Measurements from ENCODE around the gene SFXN4.
"Not testable (repeated sequence)": the region's sequence is repeated elsewhere in the genome, so short reads cannot be mapped to it uniquely, and the experiment has no call there.

The SFXN4 gene

DNA sequence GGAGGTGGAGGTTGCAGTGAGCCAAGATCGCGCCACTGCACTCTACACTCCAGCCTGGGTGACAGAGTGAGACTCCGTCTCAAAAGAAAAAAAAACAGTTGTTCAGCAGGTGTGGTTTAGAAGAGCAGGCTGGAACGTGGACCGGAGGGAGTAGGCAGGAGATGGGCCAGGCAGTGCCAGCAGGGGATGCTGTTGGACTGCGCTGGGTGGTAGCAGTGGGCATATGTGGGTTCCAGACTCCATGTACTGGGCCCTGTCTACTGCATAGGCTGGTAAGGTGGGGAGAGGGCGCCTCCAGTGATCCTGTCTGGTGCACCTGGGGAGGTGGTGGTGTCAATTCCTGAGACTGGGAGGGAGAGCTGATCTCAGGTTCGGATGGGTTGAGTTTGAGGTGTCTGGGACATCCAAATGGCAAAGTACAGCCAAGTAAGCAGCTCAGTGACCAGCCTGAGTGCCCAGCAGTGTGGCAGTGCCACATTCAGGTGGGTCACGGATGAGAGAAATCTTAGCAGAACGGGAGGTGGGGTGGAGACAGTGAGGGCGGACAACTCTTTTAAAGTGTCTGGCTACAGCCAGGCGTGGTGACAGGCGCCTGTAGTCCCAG, 25.9 kb downstream of the SFXN4 start:
- DNase-seq, result no peak

DNA sequence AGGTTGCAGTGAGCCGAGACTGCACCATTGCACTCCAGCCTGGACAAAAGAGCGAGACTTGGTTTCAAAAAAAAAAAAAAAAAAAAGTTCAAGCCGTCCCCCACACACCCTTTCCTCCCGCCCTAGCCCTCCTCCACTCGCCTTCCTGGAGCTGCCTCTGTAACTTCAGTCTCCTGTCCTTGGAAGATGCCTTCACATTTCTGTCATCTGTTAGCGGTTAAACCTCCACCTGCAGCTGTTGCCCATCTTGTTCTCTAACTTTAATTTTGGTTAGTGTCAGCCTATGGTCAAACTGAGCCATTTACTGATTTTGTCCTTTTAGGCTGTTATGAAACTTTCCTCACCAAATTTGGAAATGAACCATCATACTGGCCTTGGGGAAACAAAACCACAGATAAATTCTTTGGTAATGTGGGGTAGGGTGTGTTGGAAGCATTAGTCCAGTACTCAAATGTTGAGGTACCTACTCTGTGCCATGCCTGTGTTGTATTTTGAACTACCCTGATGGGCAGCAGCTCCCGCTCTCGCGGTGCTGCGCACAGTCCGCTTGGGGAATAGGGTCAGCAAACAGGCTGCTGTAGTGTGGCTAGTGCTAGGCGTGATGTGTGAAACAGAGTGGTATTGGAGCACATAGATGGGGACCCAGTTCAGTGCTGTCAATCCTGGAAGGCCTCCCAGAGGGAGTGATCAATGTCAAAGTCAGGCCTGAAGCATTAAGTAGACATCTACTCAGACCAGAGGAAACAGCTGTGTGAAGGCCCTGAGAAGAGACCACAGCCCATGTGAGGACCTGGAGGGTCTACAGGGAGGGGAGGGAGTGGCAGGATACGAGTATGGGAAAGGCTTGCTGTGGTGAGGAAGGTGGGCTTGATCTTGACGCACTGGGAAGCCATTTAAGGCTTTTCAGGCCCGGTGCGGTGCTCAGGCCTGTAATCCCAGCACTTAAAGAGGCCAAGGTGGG, 26.9 kb downstream of the SFXN4 start:
- DNase-seq, result no peak

DNA sequence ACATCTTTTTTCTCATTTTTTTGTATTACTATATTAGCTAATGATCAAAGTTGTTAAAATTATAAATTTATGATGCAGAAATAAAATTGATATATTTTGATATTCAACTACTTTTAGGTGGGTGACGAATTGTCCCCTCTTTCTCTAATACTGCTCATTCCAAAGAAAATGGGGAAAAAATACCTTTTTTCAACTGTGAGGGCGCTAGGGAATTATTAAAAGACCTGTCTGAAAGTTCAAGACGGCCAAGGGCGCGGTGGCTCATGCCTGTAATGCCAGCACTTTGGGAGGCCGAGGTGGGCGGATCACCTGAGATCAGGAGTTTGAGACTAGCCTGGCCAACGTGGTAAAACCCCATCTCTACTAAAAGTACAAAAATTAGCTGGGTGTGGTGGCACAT, 27.6 kb downstream of the SFXN4 start:
- not testable (repeated sequence) for DNase-seq

DNA sequence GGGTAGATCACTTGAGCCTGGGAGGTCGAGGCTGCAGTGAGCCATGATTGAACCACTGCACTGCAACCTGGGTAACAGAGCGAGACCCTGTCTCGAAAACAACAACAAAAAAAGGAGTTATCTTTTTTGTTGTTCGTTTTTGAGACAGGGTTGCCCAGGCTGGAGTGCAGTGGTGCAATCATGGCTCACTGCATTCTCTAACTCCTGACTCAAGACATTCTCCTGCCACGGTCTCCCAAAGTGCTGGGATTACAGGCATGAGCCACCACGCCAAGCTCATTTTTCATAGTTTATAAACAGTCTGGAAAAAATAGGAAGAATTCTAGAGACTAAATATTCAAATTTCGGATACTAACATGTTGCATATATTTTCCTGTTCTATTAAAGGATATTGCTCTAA, 29.4 kb downstream of the SFXN4 start:
- no peak for DNase-seq

DNA sequence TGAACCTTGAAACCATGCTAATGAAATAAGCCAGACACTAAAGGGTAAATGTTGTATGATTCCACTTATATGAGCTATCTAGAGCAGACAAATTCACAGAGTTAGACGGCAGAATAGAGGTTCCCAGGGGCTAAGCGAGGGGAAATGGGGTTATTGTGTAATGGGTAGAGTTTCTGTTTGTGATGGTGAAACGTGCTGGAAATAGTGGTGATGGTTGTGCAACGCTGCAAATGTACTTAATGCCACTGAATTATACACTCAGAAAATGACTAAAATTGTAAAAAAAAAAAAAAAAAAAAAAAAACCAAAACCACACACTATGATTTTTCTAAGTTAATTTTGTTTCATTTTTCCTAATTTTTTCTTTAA, 30.0 kb downstream of the SFXN4 start:
- no peak for DNase-seq

DNA sequence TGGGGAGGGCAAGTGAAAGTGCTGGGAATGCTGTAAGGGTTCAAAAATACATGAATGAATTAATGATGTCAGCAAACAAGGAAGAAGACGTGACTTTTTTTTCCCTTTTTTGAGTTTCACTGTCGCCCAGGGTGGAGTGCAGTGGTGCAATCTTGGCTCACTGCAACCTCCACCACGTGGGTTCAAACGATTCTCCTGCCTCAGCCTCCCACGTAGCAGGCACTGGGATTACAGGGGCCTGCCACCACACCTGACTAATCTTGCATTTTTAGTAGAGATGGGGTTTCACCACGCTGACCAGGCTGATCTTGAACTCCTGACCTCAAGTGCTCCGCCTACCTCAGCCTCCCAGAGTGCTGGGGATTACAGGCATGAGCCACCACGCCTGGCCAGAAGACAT, 31.6 kb downstream of the SFXN4 start:
- DNase-seq, result no peak

DNA sequence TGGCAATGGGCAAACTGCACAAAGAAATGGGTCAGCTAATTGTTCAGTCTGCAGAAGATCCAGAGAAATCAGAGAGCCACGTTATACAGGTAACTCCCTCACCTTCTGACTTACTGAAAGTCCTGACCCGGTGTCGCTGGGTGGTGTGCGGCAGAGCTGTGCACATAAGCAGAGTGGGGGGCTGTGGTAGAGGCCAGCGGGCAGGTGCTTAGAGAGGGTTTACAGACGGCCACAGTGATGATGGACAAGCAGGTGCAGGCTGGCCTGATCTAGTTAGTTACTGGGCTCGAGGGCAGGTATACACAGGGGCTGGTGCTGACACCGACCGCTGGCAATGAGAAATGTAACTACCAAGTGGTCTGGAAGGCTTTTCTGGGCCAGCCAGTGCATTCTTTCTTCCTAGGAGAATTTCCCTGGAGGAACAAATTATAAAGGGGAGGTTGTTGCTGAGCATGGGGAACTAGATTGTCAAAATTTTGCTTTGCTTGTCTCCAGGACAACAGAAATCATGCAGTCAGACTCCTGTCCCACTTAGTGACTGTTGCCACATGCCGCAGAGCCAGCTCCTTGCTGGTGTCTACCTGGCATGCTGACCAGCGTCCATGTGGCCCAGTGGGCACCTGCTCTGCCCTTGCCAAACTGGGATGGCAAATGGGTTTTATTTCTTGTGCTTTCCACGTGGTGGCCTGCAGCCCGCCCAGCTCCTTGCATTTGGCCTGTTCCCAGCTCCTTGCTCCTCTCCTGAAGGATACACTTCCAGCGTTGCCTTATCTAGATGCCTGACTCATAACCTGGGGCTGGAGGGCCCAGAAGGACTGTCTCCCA, 32.8 kb downstream of the SFXN4 start:
- no peak for DNase-seq

DNA sequence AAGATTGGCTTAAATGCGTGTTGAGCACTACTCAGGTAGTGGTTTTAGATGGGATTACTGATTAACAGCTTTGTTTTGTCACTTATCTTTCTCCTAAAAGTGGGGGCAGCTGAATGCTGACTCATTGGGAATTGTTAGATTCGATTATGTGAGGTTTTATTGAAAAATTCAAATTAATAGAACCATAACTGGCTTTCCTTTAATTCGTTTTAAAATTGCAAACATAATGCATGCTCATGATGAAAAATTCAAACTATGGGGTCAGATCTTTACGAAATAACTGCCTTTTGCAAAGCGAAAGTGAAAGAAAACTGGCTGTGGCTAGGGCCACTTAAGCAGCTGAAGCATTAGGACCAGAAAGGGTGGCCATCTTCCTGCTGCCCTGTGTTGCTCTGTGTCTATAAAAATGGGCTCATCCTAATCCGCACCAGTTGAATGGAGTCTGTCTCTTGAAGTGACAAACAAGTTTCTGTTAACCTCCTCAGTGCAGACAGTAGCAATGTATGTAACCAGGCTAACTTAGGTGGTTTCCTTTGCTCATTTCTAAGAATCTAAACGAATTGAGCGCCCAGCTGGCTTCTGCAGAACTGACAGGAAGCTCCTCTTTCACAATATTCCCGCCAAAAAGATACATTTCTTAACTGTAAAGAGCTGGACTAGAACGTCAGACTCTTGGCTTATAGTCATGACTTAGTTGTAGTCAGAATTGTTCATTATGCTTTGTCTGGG, 33.8 kb downstream of the SFXN4 start:
- DNase-seq, result no peak

DNA sequence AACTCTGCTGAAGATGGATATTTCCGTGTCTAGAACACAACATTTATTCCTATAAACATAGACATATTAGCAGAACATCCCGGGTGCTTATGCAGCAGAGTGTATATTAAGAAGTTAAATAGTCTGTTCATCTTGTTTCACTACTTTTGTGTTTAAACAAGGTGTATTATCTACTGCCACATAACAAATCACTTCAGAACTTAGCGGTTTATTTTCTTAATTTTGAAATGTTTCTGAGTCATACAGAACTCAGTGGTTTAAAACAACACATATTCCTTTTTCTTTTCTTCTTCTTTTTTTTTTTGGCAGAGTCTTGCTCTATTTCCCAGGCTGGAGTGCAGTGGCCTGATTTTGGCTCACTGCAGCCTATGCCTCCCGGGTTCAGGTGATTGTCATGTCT, 35.8 kb downstream of the SFXN4 start:
- no peak for DNase-seq

DNA sequence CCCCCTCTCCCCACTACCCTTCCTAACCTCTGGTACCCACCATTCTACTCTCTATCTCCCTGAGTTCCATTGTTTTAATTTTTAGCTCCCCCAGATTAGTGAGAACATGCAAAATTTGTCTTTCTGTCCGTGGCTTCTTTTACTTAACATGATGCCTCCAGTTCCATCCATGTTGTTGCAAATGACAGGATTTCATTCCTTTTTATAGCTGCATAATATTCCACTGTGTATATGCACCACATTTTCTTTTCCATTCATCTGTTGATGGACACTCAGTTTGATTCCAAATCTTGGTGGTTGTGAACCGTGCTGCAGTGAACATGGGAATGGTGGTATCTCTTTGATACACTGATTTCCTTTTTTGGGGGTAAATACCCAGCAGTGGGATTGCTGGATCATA, 39.6 kb downstream of the SFXN4 start:
- no peak for DNase-seq

DNA sequence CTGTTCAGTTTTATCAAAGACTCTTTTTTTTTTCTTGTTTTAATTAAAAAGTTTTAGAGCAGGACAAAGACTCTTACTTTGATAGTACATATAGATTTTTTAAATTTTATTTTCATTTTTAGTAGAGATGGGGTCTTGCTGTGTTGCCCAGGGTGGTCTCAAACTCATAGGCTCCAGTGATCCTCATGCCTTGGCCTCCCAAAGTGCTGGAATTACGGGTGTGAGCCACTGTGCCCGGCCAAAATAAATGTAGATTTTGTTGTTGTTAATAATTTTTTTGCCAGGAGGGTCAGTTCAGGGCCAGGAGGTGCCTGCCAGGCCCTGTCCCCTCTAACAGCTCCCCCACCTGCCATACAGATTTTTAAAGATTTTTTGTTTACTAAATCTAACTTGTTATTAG, 44.6 kb downstream of the SFXN4 start:
- DNase-seq, result no peak

DNA sequence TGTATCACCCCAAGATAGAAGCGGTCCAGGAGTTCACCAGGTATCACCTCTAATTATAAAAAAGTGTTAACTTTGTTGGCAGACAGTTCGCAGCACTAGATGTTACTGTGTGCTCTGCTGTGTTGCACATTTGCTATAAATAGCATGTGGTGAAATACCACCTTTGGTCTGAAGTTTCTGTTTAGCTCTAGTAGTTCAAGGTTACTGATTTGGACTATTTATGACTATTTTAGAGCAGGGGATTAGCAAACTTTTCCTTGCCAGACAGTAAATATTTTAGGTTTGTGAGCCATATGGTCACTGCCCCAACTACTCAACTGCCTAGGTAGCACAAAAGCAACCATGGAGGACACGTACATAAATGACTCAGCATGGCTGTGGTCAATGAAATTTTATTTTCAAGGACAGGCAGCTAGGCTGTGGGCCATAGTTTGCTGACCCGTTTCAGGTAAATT, 45.1 kb downstream of the SFXN4 start:
- no peak for DNase-seq

DNA sequence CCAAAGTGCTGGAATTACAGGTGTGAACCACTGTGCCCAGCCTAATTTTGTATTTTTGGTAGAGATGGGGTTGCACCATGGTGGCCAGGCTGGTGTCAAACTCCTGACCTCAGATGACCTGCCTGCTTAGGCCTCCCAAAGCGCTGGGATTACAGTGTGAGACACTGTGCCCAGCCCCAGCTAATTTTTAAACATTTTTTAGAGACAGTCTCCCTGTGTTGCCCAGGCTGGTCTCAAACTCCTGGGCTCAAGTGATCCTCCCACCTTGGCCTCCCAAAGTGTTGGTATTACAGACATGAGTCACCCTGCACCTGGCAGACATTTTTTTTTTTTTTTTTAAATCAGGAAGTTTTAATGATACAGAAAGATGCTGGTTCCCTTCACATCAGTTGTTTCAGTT, 46.1 kb downstream of the SFXN4 start:
- no peak for DNase-seq

DNA sequence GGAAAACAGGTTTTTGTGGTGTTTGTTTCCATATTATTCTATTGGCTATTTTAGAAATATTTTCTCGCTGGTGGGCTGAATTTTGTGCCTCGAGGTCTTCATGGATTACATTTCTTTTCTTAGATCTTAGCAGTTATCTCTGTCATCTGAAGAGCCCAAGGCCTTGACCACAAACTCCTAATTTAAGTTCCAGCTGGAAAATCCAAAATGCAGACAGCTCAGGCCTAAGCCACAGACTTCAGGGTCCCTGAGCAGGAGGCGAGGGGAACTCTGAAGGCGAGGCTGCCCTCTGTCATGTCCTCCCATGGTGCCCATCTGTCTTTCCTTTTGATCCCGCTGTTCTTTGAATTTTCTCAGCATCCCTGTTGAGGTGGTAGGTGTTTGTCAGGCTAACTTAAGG, 47.3 kb downstream of the SFXN4 start:
- no peak for DNase-seq

DNA sequence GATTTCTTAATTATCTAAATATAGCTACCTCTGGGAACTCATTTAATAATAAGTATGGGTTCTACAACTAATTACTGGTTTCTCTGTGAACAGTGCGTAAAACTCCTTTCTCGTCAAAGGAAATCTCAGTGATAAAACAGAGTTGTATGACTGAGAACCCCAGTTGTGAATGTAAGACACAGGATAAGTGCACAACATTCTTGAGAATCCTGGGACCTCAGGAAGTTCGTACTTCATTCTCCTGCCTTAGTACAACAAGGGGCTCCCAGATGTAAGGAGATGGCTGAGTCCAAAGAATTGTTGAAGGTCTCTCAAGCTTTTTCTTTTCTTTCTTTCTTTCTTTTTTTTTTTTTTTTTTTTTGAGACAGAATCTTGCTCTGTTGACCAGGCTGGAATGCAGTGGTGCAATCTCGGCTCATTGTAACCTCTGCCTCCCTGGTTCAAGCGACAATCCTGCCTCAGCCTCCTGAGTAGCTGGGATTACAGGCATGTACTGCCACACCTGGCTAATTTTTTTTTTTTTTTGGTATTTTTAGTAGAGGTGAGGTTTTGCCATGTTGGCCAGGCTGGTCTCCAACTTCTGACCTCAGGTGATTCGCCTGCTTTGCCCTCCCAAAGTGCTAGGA, 49.1 kb downstream of the SFXN4 start:
- DNase-seq, result no peak

DNA sequence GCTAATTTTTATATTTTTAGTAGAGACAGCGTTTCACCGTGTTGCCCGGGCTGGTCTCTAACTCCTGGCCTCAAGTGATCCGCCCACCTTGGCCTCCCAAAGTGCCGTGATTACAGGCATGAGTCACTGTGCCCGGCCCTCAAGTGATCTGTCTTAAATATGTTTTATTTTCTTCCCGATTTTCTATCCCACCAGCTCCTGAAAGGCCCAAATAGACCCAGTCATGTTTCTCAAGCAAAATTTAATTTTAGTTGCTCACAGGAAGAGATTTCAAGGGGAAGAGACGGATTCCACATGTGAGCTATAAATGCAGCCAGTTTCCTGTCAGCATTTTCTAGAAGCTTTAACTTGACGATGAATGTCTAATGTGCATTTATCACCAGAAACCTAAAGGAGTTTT, 49.6 kb downstream of the SFXN4 start:
- DNase-seq, result no peak

DNA sequence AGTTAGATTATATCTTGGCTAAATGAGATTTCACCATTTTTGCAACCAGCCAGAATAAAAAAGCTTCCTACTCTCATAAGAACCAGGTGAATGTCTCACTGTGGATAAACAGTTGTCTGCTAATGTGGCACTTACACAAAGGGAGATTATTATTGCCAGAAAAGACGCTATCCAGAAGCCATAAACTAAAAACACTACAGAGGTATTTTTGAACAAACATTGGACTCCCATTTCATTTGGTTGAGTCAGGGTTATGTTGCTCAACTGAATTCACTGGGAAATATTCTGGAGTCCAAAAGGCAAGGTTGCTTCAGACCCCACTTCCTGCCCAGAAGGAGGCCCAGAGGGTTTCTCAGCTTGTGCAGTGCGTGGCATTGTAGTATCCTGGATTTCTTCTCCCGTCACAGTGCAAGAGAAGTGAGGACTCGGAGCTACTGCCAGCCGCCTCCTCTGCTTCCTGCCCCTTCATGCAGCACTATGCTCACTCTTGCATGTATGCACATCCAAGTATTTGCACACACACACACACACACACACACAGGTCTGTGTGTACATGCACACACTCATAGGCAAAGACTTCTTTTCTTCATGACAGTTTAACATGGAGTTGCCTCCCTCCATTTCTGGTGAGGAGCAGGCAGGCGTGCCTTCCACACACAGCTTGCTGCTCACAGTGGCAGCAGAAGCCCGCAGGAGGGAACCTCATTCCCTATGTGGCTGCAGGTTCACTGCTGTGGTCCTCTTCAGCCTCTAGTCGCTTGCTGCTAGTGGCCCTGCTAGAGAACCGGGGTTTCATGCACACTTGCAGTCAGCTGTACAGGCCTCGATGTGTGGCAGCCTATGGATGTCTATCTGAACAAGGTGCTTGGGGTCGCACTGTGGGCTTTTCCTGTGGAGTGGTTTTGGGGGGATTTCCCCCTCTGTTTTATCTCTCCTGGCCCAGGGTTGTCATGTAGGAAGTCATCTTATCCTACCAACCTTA, 51.5 kb downstream of the SFXN4 start:
- no peak for DNase-seq

DNA sequence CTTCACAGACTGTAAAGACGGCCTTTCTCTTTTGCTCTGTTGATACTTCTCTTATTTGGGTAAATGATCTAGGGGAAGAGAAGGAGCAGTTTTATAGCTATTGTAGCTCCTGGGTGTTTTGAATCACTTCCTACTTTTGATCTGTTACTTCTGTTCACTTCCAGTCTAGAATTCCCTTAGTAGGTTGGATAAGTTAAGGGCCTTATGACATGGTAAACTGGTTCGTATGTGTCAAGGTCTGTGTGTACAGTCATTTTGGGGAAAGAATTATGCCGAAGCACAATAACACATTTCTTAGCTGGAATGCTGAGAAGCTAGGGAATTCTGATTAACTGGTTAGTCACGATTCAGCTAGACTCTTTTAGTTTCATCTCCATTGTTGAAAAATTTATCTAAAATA, 53.5 kb downstream of the SFXN4 start:
- DNase-seq, result no peak

DNA sequence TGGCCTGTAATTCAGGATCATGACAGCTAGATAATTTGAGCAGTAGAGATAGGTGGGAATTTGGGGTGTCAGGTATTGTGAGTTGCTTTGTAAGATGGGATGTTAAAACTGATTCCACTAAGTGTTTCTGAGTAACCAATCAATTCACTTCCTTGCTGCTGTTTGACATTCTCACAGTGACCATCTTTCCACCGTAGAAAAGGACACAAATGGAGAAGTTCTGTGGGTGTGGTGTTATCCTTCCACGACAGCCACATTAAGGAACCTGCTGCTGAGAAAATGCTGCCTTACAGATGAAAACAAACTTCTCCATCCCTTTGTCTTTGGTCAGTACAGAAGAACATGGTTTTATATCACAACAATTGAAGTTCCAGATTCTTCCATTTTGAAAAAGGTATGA, 57.7 kb downstream of the SFXN4 start:
- DNase-seq, result not testable (repeated sequence)

DNA sequence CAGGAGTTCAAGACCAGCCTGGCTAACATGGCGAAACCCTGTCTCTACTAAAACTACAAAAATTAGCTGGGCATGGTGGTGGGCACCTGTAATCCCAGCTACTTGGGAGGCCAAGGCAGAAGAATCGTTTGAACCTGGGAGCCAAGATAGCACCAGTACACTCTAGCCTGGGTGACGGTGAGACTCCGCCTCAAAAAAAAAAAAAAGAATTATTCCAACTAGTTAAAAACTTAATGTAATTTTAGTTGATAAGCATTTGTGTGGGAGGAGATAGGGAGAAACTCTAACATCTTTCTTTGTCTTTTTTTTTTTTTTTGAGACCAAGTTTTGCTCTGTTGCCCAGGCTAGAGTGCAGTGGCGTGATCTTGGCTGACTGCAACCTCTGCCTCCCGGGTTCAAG, 58.4 kb downstream of the SFXN4 start:
- not testable (repeated sequence) for DNase-seq

DNA sequence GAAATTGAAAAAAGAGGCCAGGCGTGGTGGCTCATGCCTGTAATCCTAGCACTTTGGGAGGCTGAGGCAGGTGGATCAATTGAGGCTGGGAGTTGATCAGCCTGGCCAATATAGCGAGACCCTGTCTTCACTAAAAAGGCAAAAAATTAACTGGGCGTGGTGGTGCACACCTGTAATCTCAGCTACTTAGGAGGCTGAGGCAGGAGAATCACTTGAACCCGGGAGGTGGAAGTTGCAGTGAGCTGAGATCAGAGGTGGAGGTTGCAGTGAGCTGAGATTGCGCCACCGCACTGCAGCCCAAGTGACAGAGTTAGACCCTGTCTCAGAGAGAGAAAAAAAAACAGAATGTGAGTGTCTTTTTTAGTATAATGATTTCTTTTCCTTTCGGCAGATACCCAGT, 59.6 kb downstream of the SFXN4 start:
- not testable (repeated sequence) for DNase-seq

All from NCI-H1436 treated with DMSO at 0.1 percent for 48 hours (cell line).